Jurkat, Clone E6-1 (cell line): ENCODE results near the gene LILRB4. TPM values are rescaled to one million over a fixed set of nuclear protein-coding genes. Genes with fewer than 3 reads are reported as not detected.
"Not testable (repeated sequence)": the region's sequence is repeated elsewhere in the genome, so short reads cannot be mapped to it uniquely, and the experiment has no call there.

Experiments
- DNase-seq: peaks from one replicate; pipeline ENCODE4 v3.0.0-alpha.2; 2011; ENCODE audit warnings: low read depth, low spot score
- H3K4me3 ChIP-seq: 2 replicates; pipeline ENCODE4 v1.5.1; 2011; ENCODE audit warnings: mild to moderate bottlenecking, low read length, control low read depth, moderate library complexity
- polyA plus RNA-seq: library from polyadenylated mRNA; unstranded; fragments of >200 nt; gene quantifications from one replicate; pipeline ENCODE4 v1.2.1, GENCODE V29; 2012; ENCODE audit warnings: missing spikeins; ENCODE audit not compliant: insufficient read length, insufficient read depth

Gene LILRB4
- not detected for polyA plus RNA-seq

GRCh38 chr19:54662730-54663129, at the start of gene LILRB4:
LILRB4 (plus strand) TSS chr19:54662985; CDS start chr19:54663034, 49 bp downstream.
- no peak within 1 kb of the TSS for H3K4me3 ChIP-seq
- DNase-seq, result no peak

GRCh38 chr19:54614726-54615125, 48.1 kb upstream of the LILRB4 start:
- no peak for DNase-seq
- H3K4me3 ChIP-seq, result no peak overlapping the region

GRCh38 chr19:54616057-54616456, 46.7 kb upstream of the LILRB4 start:
- DNase-seq, result no peak
- no peak overlapping the region for H3K4me3 ChIP-seq

GRCh38 chr19:54616821-54617560, 45.8 kb upstream of the LILRB4 start:
- DNase-seq, result no peak
- H3K4me3 ChIP-seq, result no peak overlapping the region

- DNase-seq, result no peak
- no peak overlapping the region for H3K4me3 ChIP-seq
Measured at GRCh38 chr19:54620464-54620863, 42.3 kb upstream of the LILRB4 start.

- H3K4me3 ChIP-seq, result no peak overlapping the region
- DNase-seq, result no peak
Measured at GRCh38 chr19:54622431-54622830, 40.4 kb upstream of the LILRB4 start.

- not testable (repeated sequence) for DNase-seq, H3K4me3 ChIP-seq
Measured at GRCh38 chr19:54624234-54624633, 38.6 kb upstream of the LILRB4 start.

GRCh38 chr19:54624934-54625730, 37.7 kb upstream of the LILRB4 start:
- not testable (repeated sequence) for H3K4me3 ChIP-seq, DNase-seq

GRCh38 chr19:54626757-54627156, 36.0 kb upstream of the LILRB4 start:
- H3K4me3 ChIP-seq, result no peak overlapping the region
- DNase-seq, result no peak

GRCh38 chr19:54627912-54628311, 34.9 kb upstream of the LILRB4 start:
- H3K4me3 ChIP-seq, DNase-seq: not testable (repeated sequence)

- not testable (repeated sequence) for H3K4me3 ChIP-seq, DNase-seq
Measured at GRCh38 chr19:54630262-54630661, 32.5 kb upstream of the LILRB4 start, which contains the start of gene LILRB1. LILRB1 (plus strand) TSS chr19:54630484; CDS start chr19:54631074, 590 bp downstream.

GRCh38 chr19:54630782-54631181, 32.0 kb upstream of the LILRB4 start:
- no peak overlapping the region for H3K4me3 ChIP-seq
- DNase-seq, result no peak

- H3K4me3 ChIP-seq, DNase-seq: not testable (repeated sequence)
Measured at GRCh38 chr19:54631489-54632337, 31.1 kb upstream of the LILRB4 start.

GRCh38 chr19:54632517-54632916, 30.3 kb upstream of the LILRB4 start:
- not testable (repeated sequence) for DNase-seq, H3K4me3 ChIP-seq

GRCh38 chr19:54633401-54633800, 29.4 kb upstream of the LILRB4 start:
- DNase-seq, result no peak

GRCh38 chr19:54636081-54636480, 26.7 kb upstream of the LILRB4 start:
- DNase-seq, H3K4me3 ChIP-seq: not testable (repeated sequence)

More at GRCh38 chr19:54633401-54633800, 29.4 kb upstream of the LILRB4 start:
- H3K4me3 ChIP-seq, result no peak overlapping the region

GRCh38 chr19:54638683-54639082, 24.1 kb upstream of the LILRB4 start:
- DNase-seq, result no peak
- H3K4me3 ChIP-seq, result no peak overlapping the region

GRCh38 chr19:54642953-54643352, 19.8 kb upstream of the LILRB4 start:
- not testable (repeated sequence) for DNase-seq, H3K4me3 ChIP-seq

GRCh38 chr19:54643583-54643982, 19.2 kb upstream of the LILRB4 start:
- H3K4me3 ChIP-seq, DNase-seq: not testable (repeated sequence)
